HEK293 (cell line): ENCODE measurements around the gene APLP1.

Experiments used
- GLIS2 ChIP-seq: fragments of 450-650 bp; formaldehyde crosslinking; IDR thresholded peaks from 2 replicates; pipeline ENCODE4 v1.5.1; 2016; ENCODE audit warnings: missing biosample characterization, missing genetic modification characterization
- KLF16 ChIP-seq: fragments of 450-650 bp; formaldehyde crosslinking; IDR thresholded peaks from 2 replicates; pipeline ENCODE4 v1.5.1; 2017; ENCODE audit warnings: missing biosample characterization, missing genetic modification characterization
- MEIS1 ChIP-seq: sonication (generic); formaldehyde crosslinking; IDR thresholded peaks from 2 replicates; pipeline ENCODE4 v1.8.1; 2022; ENCODE audit warnings: missing genetic modification reagents, mild to moderate bottlenecking, borderline replicate concordance
- SP2 ChIP-seq: fragments of 450-650 bp; formaldehyde crosslinking; IDR thresholded peaks from 2 replicates; pipeline ENCODE4 v1.5.1; 2016; ENCODE audit warnings: missing biosample characterization, missing genetic modification characterization
- YY2 ChIP-seq: fragments of 450-650 bp; formaldehyde crosslinking; IDR thresholded peaks from 2 replicates; pipeline ENCODE4 v1.5.1; 2016; ENCODE audit warnings: missing biosample characterization, missing genetic modification characterization
- ZEB2 ChIP-seq: fragments of 450-650 bp; formaldehyde crosslinking; IDR thresholded peaks from 2 replicates; pipeline ENCODE4 v1.5.1; 2016; ENCODE audit warnings: missing biosample characterization, missing genetic modification characterization
- ZNF121 ChIP-seq: fragments of 450-650 bp; formaldehyde crosslinking; IDR thresholded peaks from 2 replicates; pipeline ENCODE4 v1.5.1; 2016; ENCODE audit warnings: missing biosample characterization, missing genetic modification characterization
- ZNF133 ChIP-seq: fragments of 450-650 bp; formaldehyde crosslinking; IDR thresholded peaks from 2 replicates; pipeline ENCODE4 v1.5.1; 2016; ENCODE audit warnings: missing biosample characterization, missing genetic modification characterization
- ZNF140 ChIP-seq: fragments of 450-650 bp; formaldehyde crosslinking; IDR thresholded peaks from 2 replicates; pipeline ENCODE4 v1.5.1; 2016; ENCODE audit warnings: missing biosample characterization, missing genetic modification characterization
- ZNF169 ChIP-seq: fragments of 450-650 bp; formaldehyde crosslinking; IDR thresholded peaks from 2 replicates; pipeline ENCODE4 v1.5.1; 2016; ENCODE audit warnings: missing biosample characterization, missing genetic modification characterization
- ZNF2 ChIP-seq: fragments of 450-650 bp; formaldehyde crosslinking; IDR thresholded peaks from 2 replicates; pipeline ENCODE4 v1.5.1; 2016; ENCODE audit warnings: missing biosample characterization, missing genetic modification characterization
- ZNF274 ChIP-seq, 2 experiments: fragments of 200-500 bp in 1 of 2; fragments of 450-650 bp in 1 of 2; sonication (Bioruptor generic) in 1 of 2; formaldehyde crosslinking in 1 of 2; IDR thresholded peaks; 2 replicates each; pipeline versions ENCODE4 v1.5.1 to v1.6.1; 2014 to 2016; ENCODE audit warnings: borderline replicate concordance in 1 of 2, inconsistent platforms in 1 of 2, low read length in 1 of 2, missing biosample characterization in 1 of 2, missing genetic modification characterization in 1 of 2
- ZNF350 ChIP-seq: fragments of 450-650 bp; formaldehyde crosslinking; IDR thresholded peaks from 2 replicates; pipeline ENCODE4 v1.5.0; 2017; ENCODE audit warnings: missing biosample characterization, mild to moderate bottlenecking, missing genetic modification characterization
- ZNF548 ChIP-seq: fragments of 450-650 bp; formaldehyde crosslinking; IDR thresholded peaks from 2 replicates; pipeline ENCODE4 v1.5.1; 2016; ENCODE audit warnings: missing biosample characterization, missing genetic modification characterization
- ZNF624 ChIP-seq: fragments of 450-650 bp; formaldehyde crosslinking; IDR thresholded peaks from 2 replicates; pipeline ENCODE4 v1.5.1; 2017; ENCODE audit warnings: missing biosample characterization, missing genetic modification characterization
- ZNF843 ChIP-seq: fragments of 450-650 bp; formaldehyde crosslinking; IDR thresholded peaks from 2 replicates; pipeline ENCODE4 v1.5.1; 2016; ENCODE audit warnings: missing biosample characterization, missing genetic modification characterization
- ZSCAN23 ChIP-seq: fragments of 450-650 bp; formaldehyde crosslinking; IDR thresholded peaks from 2 replicates; pipeline ENCODE4 v1.5.1; 2016; ENCODE audit warnings: missing biosample characterization, missing genetic modification characterization
- TF ChIP-seq, protein P1 (sequence below): fragments of 450-650 bp; formaldehyde crosslinking; conservative IDR thresholded peaks from 2 replicates; pipeline ENCODE4 v1.5.1; 2016; ENCODE audit warnings: low read depth, missing biosample characterization, missing genetic modification characterization
- TF ChIP-seq, protein P2 (sequence below): fragments of 450-650 bp; formaldehyde crosslinking; IDR thresholded peaks from 2 replicates; pipeline ENCODE4 v1.5.1; 2016; ENCODE audit warnings: missing biosample characterization, missing genetic modification characterization
- TF ChIP-seq, protein P3 (sequence below): fragments of 450-650 bp; formaldehyde crosslinking; IDR thresholded peaks from 2 replicates; pipeline ENCODE4 v1.5.1; 2016; ENCODE audit warnings: missing biosample characterization, missing genetic modification characterization
- TF ChIP-seq, protein P4 (sequence below): fragments of 450-650 bp; formaldehyde crosslinking; IDR thresholded peaks from 2 replicates; pipeline ENCODE4 v1.5.1; 2016; ENCODE audit warnings: missing biosample characterization, missing genetic modification characterization
- TF ChIP-seq, protein P5 (sequence below): fragments of 450-650 bp; formaldehyde crosslinking; IDR thresholded peaks from 2 replicates; pipeline ENCODE4 v1.5.1; 2016; ENCODE audit warnings: missing biosample characterization, missing genetic modification characterization
- TF ChIP-seq, protein P6 (sequence below): fragments of 450-650 bp; formaldehyde crosslinking; IDR thresholded peaks from 2 replicates; pipeline ENCODE4 v1.5.1; 2016; ENCODE audit warnings: missing biosample characterization, missing genetic modification characterization, borderline replicate concordance

Gene APLP1

DNA sequence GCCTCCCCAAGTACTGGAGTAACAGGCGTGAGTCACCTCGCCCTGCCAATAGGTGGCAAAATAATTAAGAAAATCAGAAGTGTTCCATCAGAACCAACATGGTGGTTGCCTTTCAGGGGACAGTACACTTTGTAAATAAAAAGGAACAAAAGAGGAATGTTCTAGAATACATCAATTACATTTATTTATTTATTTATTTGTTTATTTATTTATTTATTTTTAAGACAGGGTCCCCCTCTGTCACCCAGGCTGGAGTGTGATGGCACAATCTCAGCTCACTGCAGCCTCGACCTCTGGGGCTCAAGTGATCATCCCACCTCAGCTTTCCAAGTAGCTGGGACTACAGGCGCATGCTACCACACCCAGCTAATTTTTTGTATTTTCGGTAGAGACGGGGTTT lies 52.6 kb downstream of the APLP1 start (continued):
- TF ChIP-seq, protein P1, sequence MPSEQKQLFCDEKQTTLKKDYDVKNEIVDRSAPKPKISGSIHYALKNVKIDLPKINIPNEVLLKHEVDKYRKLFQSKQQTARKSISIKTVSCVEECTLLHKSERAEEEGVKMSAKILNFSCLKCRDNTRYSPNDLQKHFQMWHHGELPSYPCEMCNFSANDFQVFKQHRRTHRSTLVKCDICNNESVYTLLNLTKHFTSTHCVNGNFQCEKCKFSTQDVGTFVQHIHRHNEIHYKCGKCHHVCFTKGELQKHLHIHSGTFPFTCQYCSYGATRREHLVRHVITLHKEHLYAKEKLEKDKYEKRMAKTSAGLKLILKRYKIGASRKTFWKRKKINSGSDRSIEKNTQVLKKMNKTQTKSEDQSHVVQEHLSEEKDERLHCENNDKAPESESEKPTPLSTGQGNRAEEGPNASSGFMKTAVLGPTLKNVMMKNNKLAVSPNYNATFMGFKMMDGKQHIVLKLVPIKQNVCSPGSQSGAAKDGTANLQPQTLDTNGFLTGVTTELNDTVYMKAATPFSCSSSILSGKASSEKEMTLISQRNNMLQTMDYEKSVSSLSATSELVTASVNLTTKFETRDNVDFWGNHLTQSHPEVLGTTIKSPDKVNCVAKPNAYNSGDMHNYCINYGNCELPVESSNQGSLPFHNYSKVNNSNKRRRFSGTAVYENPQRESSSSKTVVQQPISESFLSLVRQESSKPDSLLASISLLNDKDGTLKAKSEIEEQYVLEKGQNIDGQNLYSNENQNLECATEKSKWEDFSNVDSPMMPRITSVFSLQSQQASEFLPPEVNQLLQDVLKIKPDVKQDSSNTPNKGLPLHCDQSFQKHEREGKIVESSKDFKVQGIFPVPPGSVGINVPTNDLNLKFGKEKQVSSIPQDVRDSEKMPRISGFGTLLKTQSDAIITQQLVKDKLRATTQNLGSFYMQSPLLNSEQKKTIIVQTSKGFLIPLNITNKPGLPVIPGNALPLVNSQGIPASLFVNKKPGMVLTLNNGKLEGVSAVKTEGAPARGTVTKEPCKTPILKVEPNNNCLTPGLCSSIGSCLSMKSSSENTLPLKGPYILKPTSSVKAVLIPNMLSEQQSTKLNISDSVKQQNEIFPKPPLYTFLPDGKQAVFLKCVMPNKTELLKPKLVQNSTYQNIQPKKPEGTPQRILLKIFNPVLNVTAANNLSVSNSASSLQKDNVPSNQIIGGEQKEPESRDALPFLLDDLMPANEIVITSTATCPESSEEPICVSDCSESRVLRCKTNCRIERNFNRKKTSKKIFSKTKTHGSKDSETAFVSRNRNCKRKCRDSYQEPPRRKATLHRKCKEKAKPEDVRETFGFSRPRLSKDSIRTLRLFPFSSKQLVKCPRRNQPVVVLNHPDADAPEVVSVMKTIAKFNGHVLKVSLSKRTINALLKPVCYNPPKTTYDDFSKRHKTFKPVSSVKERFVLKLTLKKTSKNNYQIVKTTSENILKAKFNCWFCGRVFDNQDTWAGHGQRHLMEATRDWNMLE = peak; percentile 94
- TF ChIP-seq ZNF624 (tag by site-specific recombination) (no peak), MEIS1 (CRISPR knock-in tag) (no peak), ZNF140 (peak; percentile 91), ZEB2 (tag by site-specific recombination) (no peak), ZNF274 (IDR thresholded peaks at IDR 0.05; ENCODE audit: low read length) (no peak), ZNF274 (tag by site-specific recombination; IDR thresholded peaks at IDR 0.05; ENCODE audit: borderline replicate concordance) (no peak), ZNF121 (tag by site-specific recombination) (no peak), ZNF2 (no peak), GLIS2 (tag by site-specific recombination) (no peak), ZNF548 (tag by site-specific recombination) (peak; percentile 43; the same call in 1 of the 2 replicates), SP2 (no peak), ZSCAN23 (tag by site-specific recombination) (no peak), ZNF350 (tag by site-specific recombination) (no peak), ZNF169 (no peak), ZNF133 (no peak), ZNF843 (tag by site-specific recombination) (no peak), YY2 (tag by site-specific recombination) (no peak), KLF16 (tag by site-specific recombination) (no peak)
- TF ChIP-seq, protein P2, sequence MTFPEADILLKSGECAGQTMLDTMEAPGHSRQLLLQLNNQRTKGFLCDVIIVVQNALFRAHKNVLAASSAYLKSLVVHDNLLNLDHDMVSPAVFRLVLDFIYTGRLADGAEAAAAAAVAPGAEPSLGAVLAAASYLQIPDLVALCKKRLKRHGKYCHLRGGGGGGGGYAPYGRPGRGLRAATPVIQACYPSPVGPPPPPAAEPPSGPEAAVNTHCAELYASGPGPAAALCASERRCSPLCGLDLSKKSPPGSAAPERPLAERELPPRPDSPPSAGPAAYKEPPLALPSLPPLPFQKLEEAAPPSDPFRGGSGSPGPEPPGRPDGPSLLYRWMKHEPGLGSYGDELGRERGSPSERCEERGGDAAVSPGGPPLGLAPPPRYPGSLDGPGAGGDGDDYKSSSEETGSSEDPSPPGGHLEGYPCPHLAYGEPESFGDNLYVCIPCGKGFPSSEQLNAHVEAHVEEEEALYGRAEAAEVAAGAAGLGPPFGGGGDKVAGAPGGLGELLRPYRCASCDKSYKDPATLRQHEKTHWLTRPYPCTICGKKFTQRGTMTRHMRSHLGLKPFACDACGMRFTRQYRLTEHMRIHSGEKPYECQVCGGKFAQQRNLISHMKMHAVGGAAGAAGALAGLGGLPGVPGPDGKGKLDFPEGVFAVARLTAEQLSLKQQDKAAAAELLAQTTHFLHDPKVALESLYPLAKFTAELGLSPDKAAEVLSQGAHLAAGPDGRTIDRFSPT (tag by site-specific recombination) = no peak; the same call in 1 of the 2 replicates
- TF ChIP-seq, protein P3, sequence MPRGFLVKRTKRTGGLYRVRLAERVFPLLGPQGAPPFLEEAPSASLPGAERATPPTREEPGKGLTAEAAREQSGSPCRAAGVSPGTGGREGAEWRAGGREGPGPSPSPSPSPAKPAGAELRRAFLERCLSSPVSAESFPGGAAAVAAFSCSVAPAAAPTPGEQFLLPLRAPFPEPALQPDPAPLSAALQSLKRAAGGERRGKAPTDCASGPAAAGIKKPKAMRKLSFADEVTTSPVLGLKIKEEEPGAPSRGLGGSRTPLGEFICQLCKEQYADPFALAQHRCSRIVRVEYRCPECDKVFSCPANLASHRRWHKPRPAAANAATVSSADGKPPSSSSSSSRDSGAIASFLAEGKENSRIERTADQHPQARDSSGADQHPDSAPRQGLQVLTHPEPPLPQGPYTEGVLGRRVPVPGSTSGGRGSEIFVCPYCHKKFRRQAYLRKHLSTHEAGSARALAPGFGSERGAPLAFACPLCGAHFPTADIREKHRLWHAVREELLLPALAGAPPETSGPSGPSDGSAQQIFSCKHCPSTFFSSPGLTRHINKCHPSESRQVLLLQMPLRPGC (tag by site-specific recombination) = no peak
- TF ChIP-seq, protein P4, sequence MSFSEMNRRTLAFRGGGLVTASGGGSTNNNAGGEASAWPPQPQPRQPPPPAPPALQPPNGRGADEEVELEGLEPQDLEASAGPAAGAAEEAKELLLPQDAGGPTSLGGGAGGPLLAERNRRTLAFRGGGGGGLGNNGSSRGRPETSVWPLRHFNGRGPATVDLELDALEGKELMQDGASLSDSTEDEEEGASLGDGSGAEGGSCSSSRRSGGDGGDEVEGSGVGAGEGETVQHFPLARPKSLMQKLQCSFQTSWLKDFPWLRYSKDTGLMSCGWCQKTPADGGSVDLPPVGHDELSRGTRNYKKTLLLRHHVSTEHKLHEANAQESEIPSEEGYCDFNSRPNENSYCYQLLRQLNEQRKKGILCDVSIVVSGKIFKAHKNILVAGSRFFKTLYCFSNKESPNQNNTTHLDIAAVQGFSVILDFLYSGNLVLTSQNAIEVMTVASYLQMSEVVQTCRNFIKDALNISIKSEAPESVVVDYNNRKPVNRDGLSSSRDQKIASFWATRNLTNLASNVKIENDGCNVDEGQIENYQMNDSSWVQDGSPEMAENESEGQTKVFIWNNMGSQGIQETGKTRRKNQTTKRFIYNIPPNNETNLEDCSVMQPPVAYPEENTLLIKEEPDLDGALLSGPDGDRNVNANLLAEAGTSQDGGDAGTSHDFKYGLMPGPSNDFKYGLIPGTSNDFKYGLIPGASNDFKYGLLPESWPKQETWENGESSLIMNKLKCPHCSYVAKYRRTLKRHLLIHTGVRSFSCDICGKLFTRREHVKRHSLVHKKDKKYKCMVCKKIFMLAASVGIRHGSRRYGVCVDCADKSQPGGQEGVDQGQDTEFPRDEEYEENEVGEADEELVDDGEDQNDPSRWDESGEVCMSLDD (tag by site-specific recombination) = no peak
- TF ChIP-seq, protein P5, sequence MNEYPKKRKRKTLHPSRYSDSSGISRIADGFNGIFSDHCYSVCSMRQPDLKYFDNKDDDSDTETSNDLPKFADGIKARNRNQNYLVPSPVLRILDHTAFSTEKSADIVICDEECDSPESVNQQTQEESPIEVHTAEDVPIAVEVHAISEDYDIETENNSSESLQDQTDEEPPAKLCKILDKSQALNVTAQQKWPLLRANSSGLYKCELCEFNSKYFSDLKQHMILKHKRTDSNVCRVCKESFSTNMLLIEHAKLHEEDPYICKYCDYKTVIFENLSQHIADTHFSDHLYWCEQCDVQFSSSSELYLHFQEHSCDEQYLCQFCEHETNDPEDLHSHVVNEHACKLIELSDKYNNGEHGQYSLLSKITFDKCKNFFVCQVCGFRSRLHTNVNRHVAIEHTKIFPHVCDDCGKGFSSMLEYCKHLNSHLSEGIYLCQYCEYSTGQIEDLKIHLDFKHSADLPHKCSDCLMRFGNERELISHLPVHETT (tag by site-specific recombination) = 0 out of 2 replicates have a peak, but pooled peaks have one; percentile 47
- TF ChIP-seq, protein P6, sequence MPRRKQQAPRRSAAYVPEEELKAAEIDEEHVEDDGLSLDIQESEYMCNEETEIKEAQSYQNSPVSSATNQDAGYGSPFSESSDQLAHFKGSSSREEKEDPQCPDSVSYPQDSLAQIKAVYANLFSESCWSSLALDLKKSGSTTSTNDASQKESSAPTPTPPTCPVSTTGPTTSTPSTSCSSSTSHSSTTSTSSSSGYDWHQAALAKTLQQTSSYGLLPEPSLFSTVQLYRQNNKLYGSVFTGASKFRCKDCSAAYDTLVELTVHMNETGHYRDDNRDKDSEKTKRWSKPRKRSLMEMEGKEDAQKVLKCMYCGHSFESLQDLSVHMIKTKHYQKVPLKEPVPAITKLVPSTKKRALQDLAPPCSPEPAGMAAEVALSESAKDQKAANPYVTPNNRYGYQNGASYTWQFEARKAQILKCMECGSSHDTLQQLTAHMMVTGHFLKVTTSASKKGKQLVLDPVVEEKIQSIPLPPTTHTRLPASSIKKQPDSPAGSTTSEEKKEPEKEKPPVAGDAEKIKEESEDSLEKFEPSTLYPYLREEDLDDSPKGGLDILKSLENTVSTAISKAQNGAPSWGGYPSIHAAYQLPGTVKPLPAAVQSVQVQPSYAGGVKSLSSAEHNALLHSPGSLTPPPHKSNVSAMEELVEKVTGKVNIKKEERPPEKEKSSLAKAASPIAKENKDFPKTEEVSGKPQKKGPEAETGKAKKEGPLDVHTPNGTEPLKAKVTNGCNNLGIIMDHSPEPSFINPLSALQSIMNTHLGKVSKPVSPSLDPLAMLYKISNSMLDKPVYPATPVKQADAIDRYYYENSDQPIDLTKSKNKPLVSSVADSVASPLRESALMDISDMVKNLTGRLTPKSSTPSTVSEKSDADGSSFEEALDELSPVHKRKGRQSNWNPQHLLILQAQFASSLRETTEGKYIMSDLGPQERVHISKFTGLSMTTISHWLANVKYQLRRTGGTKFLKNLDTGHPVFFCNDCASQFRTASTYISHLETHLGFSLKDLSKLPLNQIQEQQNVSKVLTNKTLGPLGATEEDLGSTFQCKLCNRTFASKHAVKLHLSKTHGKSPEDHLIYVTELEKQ (tag by site-specific recombination) = no peak; the same call in 1 of the 2 replicates
